ENCODE results near the gene ZFC3H1. TPM values are rescaled to one million over a fixed set of nuclear protein-coding genes. Genes with fewer than 3 reads are reported as not detected.
"Not testable (repeated sequence)": the region's sequence is repeated elsewhere in the genome, so short reads cannot be mapped to it uniquely, and the experiment has no call there.

ZFC3H1 gene
- total RNA-seq: 10 to 100 TPM; 37.0 to 42.1 TPM

DNA sequence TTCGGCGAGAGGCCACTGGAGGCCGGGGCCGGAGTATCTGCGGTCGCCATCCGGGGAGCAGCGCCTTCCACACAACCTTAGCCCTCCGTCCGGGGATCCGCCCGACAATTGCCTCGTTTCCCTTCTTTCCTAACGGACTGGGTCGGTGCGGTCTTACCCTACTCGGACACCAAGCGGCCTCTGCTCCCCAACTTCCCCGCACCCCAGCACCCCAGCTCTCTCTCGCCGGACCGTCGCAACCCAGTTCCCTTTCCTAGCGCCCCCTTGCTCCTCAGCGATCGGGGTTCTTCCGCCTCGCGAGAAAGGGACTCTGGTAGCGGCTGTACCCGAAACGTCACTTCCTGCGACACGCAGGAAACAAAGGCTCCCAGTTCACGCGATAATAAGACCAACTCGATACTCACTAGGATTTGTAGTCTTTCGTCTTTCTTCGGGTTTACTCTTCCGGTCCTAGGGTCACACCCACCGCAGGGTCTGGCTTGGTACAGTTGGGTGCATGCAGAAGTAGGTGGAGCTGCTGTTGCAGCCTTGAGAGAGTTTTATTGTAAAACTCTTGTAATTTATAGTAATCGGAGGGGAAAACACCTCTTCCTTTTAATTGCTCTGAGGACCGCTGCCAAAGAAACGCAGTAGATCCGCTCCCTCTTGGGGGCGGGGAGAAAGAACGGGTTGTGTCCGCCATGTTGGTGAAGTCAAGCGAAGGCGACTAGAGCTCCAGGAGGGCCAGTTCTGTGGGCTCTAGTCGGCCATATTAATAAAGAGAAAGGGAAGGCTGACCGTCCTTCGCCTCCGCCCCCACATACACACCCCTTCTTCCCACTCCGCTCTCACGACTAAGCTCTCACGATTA is at the start of gene ZFC3H1, which contains the start of gene THAP2:
TSS of gene ZFC3H1 (minus strand) at position 288 of the 850 bp plus-strand sequence. CDS start at position 50, 238 bp downstream.
TSS of gene THAP2 (plus strand) at position 741 of the 850 bp plus-strand sequence. CDS start 209 bp downstream, outside the sequence.
- ChIA-PET POLR2A (interaction anchor here (0.6 to 3.7 kb wide), 12 partner anchors 17 to 183 kb away, joined by 3 to 80 read pairs (median 6); partner anchors contain the start of genes RAB21, TBC1D15 and TMEM19), CTCF (interaction anchor here (0.8 to 1.3 kb wide), 8 partner anchors 9 to 87 kb away, joined by 3 to 9 read pairs (median 4); partner anchors contain the start of gene TMEM19)

DNA sequence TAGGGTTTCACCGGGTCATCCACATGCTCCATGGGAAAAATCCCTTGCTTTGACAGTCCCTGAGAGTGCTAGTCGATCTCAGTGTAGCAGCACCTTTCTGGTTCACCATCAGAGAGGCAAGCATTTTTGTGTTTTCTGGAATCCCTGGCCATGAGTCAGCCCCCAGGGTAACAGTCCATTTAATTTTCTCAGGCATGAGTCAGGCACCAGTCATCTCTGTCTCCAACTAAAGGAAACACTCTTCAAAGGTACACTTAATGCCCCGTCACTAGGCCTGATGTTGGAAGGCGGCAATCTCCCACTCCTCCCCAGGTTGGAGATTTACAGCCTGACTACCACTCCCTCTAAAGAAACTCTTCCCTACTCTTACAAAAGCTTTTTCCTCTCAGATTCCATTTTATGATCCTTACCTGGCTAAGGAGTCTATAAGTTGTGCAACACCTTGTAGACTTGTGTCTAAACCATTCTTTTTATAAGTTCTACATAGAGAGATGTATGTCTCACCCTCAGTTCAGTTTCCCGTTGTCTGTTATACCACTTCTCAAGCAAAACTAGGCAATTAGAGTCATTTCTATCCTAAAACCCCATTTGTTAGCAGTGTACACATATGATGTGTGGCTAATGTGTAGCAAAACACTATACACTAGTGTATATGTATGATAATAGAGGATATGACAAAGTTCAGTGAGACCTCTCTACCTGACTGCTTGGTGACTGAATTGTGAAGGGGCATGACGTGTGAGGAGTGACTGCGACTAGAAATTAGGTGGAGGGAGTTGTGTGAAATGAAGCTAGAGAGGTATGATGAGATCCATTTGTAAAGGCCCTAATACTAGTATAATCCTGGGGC is 46.9 kb upstream of the ZFC3H1 start:
- CTCF ChIA-PET: no interaction called here

GRCh38 chr12:71708658-71709057 is 45.0 kb upstream of the ZFC3H1 start:
- ChIA-PET CTCF (no interaction called here), POLR2A (no interaction called here)

More for the DNA sequence above, 46.9 kb upstream of the ZFC3H1 start:
- POLR2A ChIA-PET: no interaction called here

- CTCF ChIA-PET: no interaction called here
- POLR2A ChIA-PET: no interaction called here
Measured at GRCh38 chr12:71704920-71705319, 41.3 kb upstream of the ZFC3H1 start.

- CTCF ChIA-PET: no interaction called here
- POLR2A ChIA-PET: no interaction called here
Measured at GRCh38 chr12:71703206-71703605, 39.6 kb upstream of the ZFC3H1 start.

DNA sequence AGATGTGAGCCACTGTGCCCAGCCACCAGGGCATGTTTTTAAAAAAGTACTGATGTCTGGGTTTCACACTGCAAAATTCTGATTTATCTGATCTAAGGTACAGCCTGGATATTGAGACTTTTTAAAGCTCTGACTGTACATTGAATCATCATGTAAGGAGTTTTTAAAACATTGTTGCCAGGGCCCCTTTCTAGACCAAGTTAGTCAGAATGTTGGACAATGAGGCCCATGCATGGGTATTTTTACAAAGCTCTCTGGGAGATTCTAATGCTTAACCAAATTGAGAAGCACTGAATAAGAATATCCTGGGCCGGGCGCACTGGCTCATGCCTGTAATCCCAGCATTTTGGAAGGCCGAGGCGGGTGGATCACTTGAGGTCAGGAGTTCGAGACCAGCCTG is 38.9 kb upstream of the ZFC3H1 start:
- ChIA-PET CTCF (no interaction called here), POLR2A (no interaction called here)

DNA sequence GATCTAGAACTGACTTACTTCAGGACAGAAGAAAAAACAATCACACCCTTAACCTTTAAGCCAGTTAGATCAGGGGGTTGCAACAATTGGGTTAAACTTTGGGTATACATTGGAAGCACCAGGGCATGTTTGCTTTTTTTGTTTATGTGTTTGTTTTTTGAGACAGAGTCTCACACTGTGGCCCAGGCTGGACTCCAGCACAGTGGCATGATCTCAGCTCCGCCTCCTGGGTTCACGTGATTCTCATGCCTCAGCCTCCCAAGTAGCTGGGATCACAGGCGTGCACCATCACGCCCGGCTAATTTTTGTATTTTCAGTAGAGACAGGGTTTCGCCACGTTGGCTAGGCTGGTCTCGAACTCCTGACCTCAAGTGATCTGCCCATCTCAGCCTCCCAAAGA is 38.5 kb upstream of the ZFC3H1 start:
- POLR2A ChIA-PET, CTCF ChIA-PET: not testable (repeated sequence)

- ChIA-PET CTCF (no interaction called here), POLR2A (no interaction called here)
Measured at GRCh38 chr12:71695782-71696181, 32.1 kb upstream of the ZFC3H1 start.

- POLR2A ChIA-PET: no interaction called here
- CTCF ChIA-PET: no interaction called here
Measured at GRCh38 chr12:71694099-71694820, 30.6 kb upstream of the ZFC3H1 start.

DNA sequence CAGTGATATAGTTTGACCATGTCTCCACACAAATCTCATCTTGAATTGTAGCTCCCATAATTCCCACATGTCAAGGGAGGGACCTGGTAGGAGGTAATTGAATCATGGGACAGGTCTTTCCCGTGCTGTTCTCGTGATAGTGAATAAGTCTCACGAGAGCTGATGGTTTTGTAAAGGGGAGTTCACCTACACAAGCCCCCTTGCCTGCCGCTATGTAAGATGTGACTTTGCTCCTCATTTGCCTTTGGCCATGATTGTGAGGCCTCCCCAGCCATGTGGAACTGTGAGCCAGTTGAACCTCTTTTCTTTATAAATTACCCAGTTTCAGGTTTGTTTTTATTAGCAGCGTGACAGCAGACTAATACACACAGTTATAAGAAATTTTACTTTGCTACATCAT is 30.0 kb upstream of the ZFC3H1 start:
- CTCF ChIA-PET, POLR2A ChIA-PET: not testable (repeated sequence)

GRCh38 chr12:71693126-71693525 is 29.5 kb upstream of the ZFC3H1 start:
- ChIA-PET CTCF (interaction anchor here (0.8 kb wide), 1 partner anchor 55 kb away, joined by 3 read pairs; no protein-coding TSS in a partner anchor), POLR2A (no interaction called here)

DNA sequence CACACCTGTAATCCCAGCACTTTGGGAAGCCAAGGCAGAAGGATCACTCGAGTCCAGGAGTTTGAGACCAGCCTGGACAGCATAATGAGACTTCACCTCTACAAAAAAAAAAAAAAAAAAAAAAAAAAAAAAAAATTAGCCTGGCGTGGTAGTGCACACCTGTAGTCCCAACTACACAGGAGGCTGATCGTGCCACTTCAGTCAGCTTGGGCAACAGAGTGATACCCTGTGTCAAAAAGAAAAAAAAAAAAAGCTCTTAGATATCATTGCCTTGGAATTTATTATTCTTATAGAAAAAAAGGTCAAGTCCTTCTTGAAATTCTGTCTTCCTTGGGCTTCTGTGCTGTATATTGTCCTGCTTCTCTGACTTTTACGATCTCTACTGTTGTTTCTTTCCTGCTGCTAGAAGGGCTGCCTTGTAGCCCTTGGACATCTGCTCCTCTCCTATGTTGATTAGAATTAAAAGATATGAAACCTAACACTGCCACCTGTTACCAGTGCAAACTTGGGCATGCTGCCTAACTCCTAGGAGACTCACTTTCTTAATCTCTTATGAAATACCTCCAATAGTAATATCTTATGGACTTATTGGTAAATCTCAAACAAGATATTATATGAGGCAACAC is 28.0 kb upstream of the ZFC3H1 start:
- ChIA-PET POLR2A (no interaction called here), CTCF (no interaction called here)

GRCh38 chr12:71688961-71689570 is 25.4 kb upstream of the ZFC3H1 start:
- POLR2A ChIA-PET: no interaction called here
- CTCF ChIA-PET: no interaction called here

DNA sequence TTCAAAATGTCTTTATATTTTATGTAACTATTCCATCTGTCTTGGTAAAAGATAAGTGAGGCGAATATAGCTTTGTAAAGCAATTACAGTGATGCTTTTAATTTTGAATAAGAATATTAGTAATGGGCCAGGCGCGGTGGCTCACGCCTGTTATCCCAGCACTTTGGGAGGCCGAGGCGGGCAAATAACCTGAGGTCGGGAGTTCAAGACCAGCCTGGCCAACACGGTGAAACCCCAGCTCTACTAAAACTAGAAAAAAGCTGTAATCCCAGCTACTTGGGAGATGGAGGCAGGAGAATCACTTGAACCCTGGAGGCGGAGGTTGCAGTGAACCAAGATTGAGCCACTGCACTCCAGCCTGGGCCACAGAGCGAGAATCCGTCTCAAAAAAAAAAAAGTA is 23.5 kb upstream of the ZFC3H1 start:
- CTCF ChIA-PET: not testable (repeated sequence)
- POLR2A ChIA-PET: interaction anchor here (4.9 kb wide), 1 partner anchor 23 kb away, joined by 80 read pairs; the partner anchor contains the start of genes THAP2 and ZFC3H1

DNA sequence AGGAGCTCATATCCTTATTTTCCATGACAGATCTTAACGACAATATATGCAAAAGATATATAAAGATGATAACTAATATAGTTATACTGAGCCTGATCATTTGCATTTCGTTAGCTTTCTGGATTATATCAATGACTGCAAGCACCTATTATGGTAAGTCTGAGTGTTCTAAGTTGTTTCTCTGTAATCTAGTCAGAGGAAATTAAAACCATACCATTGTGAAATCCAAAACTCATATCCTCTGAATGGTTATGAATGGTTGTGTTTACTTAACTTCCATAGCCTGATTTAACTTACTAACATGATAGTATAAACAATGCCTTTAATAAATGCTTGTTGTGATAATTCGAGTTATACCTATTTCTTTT is 23.0 kb upstream of the ZFC3H1 start:
- POLR2A ChIA-PET: interaction anchor here (0.6 to 4.9 kb wide), 4 partner anchors 23 to 153 kb away, joined by 4 to 80 read pairs (median 6); partner anchors contain the start of genes TBC1D15, THAP2 and ZFC3H1
- CTCF ChIA-PET: interaction anchor here (0.9 to 2.1 kb wide), 3 partner anchors 18 to 60 kb away, joined by 3 to 9 read pairs (median 7); no protein-coding TSS in a partner anchor

- ChIA-PET CTCF (interaction anchor here (0.7 to 2.1 kb wide), 6 partner anchors 17 to 1095 kb away, joined by 3 to 9 read pairs (median 4); partner anchors contain the start of gene THAP2), POLR2A (interaction anchor here (0.6 to 4.9 kb wide), 5 partner anchors 22 to 153 kb away, joined by 3 to 80 read pairs (median 5); partner anchors contain the start of genes TBC1D15, THAP2 and ZFC3H1)
Measured at GRCh38 chr12:71685914-71686657, 22.4 kb upstream of the ZFC3H1 start, which contains the start of gene TMEM19. TMEM19 (plus strand) TSS chr12:71686082; CDS start chr12:71686681, 599 bp downstream.

GRCh38 chr12:71685312-71685906 is 21.8 kb upstream of the ZFC3H1 start:
- ChIA-PET POLR2A (interaction anchor here (0.7 to 4.9 kb wide), 3 partner anchors 22 to 154 kb away, joined by 3 to 80 read pairs (median 5); partner anchors contain the start of genes TBC1D15, THAP2 and ZFC3H1), CTCF (interaction anchor here (0.7 to 2.1 kb wide), 5 partner anchors 21 to 1095 kb away, joined by 3 to 9 read pairs (median 4); partner anchors contain the start of gene THAP2)
